Measurements from ENCODE around the gene ISCU. TPM values are rescaled to one million over a fixed set of nuclear protein-coding genes. Genes with fewer than 3 reads are reported as not detected.

ISCU gene
- total RNA-seq, 1 donor from 2014 or later, result 67.8 TPM

DNA sequence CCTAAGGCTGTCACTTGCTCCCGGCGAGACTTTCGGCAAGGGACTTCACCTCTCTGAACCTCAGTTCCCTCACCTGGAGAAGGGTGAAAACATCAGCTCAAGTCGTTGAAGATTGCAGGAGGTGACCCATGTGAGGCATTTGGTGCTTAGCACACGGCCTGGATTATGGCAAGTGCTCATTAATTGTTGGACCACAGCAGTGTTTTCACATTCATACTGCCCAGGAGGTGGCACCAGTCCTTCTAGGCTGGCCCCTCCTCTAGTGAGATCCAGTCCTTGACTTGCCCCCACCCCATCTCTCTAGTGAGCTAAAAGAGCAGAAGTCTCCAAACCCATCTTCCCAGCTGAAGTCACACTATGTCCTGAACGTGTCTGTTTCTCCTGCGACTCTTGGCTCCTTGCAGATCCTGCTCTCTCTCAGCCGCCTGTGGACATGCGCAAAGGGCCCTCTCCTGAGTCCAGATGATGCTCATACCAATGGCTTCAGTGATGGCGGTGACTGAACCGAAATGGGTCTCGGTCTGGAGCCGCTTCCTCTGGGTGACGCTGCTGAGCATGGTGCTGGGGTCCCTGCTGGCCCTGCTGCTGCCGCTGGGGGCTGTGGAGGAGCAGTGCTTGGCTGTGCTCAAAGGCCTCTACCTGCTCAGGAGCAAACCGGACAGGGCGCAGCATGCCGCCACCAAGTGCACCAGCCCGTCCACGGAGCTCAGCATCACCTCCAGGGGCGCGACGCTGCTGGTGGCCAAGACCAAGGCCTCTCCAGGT, 45.7 kb upstream of the ISCU start:
- Mint-ChIP-seq H3K36me3 (ENCODE audit: low read depth, unreplicated experiment) (peaks cover 17% of the 10 kb centered on the region), H3K27me3 (ENCODE audit: unreplicated experiment) (peaks cover 20% of the 10 kb centered on the region), H3K4me1 (ENCODE audit: unreplicated experiment) (peaks cover 9% of the 10 kb centered on the region), H3K9me3 (ENCODE audit: unreplicated experiment) (no peaks in the 10 kb centered on the region), H3K4me3 (ENCODE audit: unreplicated experiment) (peak overlapping the region; percentile 92), H3K27ac (ENCODE audit: unreplicated experiment) (peak overlapping the region; percentile 20)
- TF ChIP-seq, protein P1, sequence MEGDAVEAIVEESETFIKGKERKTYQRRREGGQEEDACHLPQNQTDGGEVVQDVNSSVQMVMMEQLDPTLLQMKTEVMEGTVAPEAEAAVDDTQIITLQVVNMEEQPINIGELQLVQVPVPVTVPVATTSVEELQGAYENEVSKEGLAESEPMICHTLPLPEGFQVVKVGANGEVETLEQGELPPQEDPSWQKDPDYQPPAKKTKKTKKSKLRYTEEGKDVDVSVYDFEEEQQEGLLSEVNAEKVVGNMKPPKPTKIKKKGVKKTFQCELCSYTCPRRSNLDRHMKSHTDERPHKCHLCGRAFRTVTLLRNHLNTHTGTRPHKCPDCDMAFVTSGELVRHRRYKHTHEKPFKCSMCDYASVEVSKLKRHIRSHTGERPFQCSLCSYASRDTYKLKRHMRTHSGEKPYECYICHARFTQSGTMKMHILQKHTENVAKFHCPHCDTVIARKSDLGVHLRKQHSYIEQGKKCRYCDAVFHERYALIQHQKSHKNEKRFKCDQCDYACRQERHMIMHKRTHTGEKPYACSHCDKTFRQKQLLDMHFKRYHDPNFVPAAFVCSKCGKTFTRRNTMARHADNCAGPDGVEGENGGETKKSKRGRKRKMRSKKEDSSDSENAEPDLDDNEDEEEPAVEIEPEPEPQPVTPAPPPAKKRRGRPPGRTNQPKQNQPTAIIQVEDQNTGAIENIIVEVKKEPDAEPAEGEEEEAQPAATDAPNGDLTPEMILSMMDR (IDR thresholded peaks at IDR 0.05; ENCODE audit: unreplicated experiment), result no peak
- DNase-seq (ENCODE audit: low spot score), result no peak

DNA sequence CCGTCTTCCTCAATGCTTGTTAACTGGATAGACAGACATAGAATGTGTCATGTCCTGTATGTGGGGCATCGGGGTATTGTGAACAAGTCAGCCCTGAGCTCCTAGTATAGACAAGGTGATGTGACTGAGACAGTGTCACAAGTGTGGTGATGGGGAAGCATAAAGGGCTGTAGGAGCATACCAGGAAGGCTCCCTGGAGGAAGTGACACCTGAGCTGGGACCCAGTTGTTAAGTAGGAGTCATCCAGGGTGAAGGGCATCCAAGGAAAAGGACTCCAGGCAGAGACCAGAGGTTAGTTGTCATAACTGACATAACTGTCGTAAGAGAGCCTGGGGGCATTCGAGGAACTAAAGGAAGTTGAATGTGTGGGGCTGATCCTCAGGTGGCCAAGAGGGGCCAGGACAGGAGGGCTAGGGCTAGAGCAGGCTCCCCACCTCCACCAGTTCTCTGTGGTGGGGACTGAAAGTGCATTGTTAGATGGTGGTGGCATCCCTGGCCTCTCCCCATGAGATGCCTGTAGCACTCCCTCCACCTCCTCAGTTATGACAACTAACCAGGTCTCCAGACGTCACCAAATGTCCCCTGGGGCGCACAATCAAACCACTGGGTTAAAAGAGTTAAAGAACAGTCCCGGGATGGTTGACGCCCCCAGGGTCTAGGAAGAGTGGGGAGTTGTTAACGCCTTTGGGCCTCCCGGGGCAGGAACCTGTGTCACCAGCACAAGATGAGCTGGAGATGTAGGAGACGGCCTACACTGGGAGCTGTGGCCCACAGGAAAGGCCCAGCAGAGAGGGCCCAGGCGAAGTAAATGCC, 44.9 kb upstream of the ISCU start:
- Mint-ChIP-seq H3K9me3 (ENCODE audit: unreplicated experiment) (no peaks in the 10 kb centered on the region), H3K36me3 (ENCODE audit: low read depth, unreplicated experiment) (peaks cover 23% of the 10 kb centered on the region), H3K27me3 (ENCODE audit: unreplicated experiment) (peaks cover 20% of the 10 kb centered on the region), H3K4me3 (ENCODE audit: unreplicated experiment) (peak overlapping the region; percentile 32), H3K27ac (ENCODE audit: unreplicated experiment) (no peak overlapping the region), H3K4me1 (ENCODE audit: unreplicated experiment) (peaks cover 4% of the 10 kb centered on the region)
- DNase-seq (ENCODE audit: low spot score), result no peak
- TF ChIP-seq, protein P1 (IDR thresholded peaks at IDR 0.05; ENCODE audit: unreplicated experiment), result no peak

DNA sequence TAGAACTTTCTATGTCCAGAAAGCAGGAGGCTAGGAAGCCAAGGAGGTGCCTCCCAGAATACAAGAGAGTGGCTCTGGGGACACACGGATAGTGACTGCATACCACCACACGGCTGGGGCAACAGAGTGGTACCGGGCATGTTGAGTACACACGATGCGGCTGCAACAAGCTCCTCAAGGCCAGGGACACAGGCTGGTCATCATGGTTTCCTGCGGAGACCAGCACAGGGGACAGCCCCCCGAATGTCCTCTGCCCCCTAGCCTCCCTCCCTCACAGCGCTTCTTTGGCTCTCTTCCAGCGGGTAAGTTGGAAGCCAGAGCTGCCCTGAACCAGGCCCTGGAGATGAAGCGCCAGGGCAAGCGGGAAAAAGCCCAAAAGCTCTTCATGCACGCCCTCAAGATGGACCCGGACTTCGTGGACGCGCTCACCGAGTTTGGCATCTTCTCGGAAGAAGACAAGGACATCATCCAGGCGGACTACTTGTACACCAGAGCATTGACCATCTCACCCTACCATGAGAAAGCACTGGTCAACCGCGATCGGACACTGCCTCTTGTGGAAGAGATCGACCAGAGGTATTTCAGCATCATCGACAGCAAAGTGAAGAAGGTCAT, 44.2 kb upstream of the ISCU start:
- Mint-ChIP-seq H3K4me1 (ENCODE audit: unreplicated experiment) (peaks cover 4% of the 10 kb centered on the region), H3K27ac (ENCODE audit: unreplicated experiment) (no peak overlapping the region), H3K27me3 (ENCODE audit: unreplicated experiment) (peaks cover 21% of the 10 kb centered on the region), H3K4me3 (ENCODE audit: unreplicated experiment) (peak overlapping the region; percentile 56), H3K9me3 (ENCODE audit: unreplicated experiment) (no peaks in the 10 kb centered on the region), H3K36me3 (ENCODE audit: low read depth, unreplicated experiment) (peaks cover 24% of the 10 kb centered on the region)
- no peak for DNase-seq (ENCODE audit: low spot score)
- TF ChIP-seq, protein P1 (IDR thresholded peaks at IDR 0.05; ENCODE audit: unreplicated experiment), result no peak

DNA sequence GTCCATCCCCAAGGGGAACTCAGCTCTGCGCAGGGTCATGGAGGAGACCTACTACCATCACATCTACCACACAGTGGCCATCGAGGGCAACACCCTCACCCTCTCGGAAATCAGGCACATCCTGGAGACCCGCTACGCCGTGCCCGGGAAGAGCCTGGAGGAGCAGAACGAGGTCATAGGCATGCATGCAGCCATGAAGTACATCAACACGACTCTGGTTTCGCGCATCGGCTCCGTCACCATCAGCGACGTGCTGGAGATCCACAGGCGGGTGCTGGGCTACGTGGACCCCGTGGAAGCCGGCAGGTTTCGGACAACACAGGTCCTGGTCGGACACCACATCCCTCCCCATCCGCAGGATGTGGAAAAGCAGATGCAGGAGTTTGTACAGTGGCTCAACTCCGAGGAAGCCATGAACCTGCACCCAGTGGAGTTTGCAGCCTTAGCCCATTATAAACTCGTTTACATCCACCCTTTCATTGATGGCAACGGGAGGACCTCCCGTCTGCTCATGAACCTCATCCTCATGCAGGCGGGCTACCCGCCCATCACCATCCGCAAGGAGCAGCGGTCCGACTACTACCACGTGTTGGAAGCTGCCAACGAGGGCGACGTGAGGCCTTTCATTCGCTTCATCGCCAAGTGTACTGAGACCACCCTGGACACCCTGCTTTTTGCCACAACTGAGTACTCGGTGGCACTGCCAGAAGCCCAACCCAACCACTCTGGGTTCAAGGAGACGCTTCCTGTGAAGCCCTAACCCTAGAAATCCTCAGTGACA, 43.5 kb upstream of the ISCU start:
- H3K36me3 Mint-ChIP-seq (ENCODE audit: low read depth, unreplicated experiment), result peaks cover 30% of the 10 kb centered on the region
- peaks cover 22% of the 10 kb centered on the region for H3K27me3 Mint-ChIP-seq (ENCODE audit: unreplicated experiment)
- no peak for DNase-seq (ENCODE audit: low spot score)
- H3K4me1 Mint-ChIP-seq (ENCODE audit: unreplicated experiment), result peaks cover 4% of the 10 kb centered on the region
- no peak overlapping the region for H3K27ac Mint-ChIP-seq (ENCODE audit: unreplicated experiment)
- H3K9me3 Mint-ChIP-seq (ENCODE audit: unreplicated experiment), result no peaks in the 10 kb centered on the region
- TF ChIP-seq, protein P1 (IDR thresholded peaks at IDR 0.05; ENCODE audit: unreplicated experiment), result no peak
- H3K4me3 Mint-ChIP-seq (ENCODE audit: unreplicated experiment), result peak overlapping the region; percentile 56

Data from endothelial cell (in vitro differentiated cells).